Measurements from ENCODE around the gene PVR.

- TF ChIP-seq POLR2A (IDR thresholded peaks at IDR 0.05) (no peak), CTCF (IDR thresholded peaks at IDR 0.05) (no peak)
Observed at GRCh38 chr19:44696939-44697669, 53.4 kb downstream of the PVR start.

All from breast epithelium (tissue), 3 donors.